HG03097 (cell line): ENCODE data around the gene EXOSC2.
"Not testable (repeated sequence)": the region's sequence is repeated elsewhere in the genome, so short reads cannot be mapped to it uniquely, and the experiment has no call there.

Experiments used
- ATAC-seq: cut with Tn5 transposase; IDR thresholded peaks from one replicate; pipeline ENCODE4 v1.9.1; 2021; ENCODE audit not compliant: unreplicated experiment, low FRiP score

Gene EXOSC2

DNA sequence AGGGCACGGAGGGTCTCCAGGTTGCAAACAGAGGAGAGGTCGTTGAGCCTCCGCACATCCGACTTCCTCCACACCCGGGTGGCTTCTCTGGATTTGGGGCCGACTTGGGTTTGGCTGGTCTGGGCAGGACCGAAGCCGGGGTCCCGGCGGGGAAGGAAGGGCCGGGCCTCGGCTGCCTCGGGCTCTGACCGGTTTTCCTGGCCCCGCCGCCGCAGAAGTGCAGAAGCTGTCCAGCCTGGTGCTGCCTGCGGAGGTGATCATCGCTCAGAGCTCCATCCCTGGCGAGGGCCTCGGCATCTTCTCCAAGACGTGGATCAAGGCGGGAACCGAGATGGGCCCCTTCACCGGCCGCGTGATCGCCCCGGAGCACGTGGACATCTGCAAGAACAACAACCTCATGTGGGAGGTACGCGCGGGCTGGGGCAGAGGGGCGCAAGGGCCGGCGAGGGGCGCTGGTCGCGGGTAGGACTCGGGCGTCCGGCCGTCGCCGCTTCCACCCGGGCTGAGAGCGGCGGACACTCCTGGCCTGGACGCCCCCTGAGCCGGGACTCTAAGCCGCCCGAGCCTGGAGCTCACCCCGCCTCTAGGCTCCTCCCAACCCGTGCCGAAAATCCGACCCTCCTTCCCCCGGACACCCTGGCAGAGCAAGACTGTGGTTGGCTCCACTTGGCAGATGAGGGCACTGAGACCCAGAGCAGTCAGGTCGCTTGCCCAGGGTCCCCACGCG is 27.0 kb upstream of the EXOSC2 start:
- ATAC-seq = no peak

DNA sequence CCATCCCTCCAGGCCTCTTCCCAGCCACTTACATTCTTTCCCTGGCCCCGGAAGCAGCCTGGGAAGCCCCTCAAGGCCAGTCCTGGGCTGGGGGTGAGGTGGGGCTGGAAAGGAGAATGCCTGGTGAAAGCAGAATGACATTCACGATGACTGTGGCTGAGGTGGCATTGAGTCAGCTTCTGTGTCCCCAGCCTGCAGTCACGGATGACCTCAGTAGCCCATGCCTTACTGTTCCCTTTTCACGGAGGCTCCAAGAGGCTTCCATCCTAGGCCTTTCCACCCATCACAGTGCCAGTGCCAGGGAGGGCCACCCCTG is 26.5 kb upstream of the EXOSC2 start:
- ATAC-seq = no peak

DNA sequence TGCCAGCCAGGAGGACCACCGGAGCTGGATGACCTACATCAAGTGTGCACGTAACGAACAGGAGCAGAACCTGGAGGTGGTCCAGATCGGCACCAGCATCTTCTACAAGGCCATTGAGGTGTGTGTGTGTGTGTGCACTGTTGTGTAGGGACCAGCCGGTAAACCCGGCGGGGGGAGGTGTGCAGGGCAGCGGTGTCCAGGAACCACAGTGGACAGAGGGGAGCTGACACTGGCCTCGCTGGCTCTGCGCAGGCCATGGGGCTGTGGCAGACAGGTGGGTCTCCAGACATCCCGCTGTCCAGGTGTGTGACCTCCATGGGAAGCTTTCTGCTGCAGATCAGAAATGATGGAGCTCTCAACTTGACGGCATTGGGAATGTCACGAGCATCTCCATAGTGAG is 25.4 kb upstream of the EXOSC2 start:
- ATAC-seq = no peak

DNA sequence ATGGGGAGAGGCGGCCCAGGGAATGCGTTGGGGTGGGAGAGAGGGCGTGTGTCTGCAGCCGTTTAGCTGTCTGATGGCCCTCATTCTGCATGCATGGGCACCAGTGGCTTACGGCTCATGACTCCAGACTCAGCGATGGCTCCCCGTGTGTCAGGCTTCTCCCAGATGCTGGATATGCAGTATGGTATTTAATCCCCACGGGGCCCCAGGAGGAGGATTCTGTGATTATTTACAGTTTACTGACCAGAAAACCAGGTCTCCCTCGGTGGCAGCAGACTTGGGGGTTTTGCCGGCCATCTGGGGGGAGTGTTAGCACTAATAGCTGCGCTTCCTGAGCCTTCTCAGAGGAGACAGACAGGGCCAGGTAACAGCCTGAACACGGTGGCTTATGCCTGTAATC is 24.9 kb upstream of the EXOSC2 start:
- ATAC-seq = no peak

GRCh38 chr9:130669965-130670364 is 23.6 kb upstream of the EXOSC2 start:
- no peak for ATAC-seq

- no peak for ATAC-seq
These were observed 22.9 kb upstream of the EXOSC2 start for GRCh38 chr9:130670644-130671043.

- no peak for ATAC-seq
These were observed 21.1 kb upstream of the EXOSC2 start for GRCh38 chr9:130672466-130672865.

GRCh38 chr9:130672933-130673615 is 20.5 kb upstream of the EXOSC2 start:
- ATAC-seq = no peak

- no peak for ATAC-seq
These were observed 18.2 kb upstream of the EXOSC2 start for GRCh38 chr9:130675396-130675795.

- no peak for ATAC-seq
These were observed 16.3 kb upstream of the EXOSC2 start for GRCh38 chr9:130677252-130677651.

DNA sequence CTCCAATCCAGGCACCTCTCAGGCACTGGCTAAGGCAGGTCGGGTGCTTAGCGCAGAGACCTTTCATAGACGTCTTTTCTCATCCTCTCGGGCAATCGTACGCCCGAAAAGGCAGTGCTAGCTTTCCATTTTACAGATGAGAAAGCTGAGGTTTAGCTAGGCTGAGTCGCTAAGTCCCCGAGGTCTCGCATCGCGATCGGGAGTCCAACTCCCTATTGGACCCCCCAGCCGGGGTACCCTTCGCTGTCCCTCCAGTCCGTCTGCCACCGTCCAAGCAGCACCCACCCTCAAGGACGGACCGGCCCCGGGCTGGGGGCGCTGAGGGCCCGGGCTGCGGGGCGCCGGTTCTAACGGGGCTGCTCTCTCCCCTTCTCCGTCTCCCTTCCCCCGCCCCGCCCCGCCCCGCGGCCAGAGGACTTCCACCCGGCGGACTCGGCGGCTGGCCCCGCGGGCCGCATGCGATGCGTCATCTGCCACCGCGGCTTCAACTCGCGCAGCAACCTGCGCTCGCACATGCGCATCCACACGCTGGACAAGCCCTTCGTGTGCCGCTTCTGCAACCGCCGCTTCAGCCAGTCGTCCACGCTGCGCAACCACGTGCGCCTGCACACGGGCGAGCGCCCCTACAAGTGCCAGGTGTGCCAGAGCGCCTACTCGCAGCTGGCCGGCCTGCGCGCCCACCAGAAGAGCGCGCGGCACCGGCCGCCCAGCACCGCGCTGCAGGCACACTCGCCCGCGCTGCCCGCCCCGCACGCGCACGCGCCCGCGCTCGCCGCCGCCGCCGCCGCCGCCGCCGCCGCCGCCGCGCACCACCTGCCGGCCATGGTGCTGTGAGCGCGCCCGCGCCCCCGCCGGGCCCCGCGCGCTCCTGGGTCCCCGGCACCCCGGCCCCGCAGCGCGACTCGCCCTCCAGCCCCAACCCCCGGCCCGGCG is 12.5 kb upstream of the EXOSC2 start:
- no peak for ATAC-seq

- ATAC-seq = no peak
These were observed 11.7 kb upstream of the EXOSC2 start for GRCh38 chr9:130681769-130682420.

- ATAC-seq = no peak
These were observed 11.0 kb upstream of the EXOSC2 start for GRCh38 chr9:130682421-130683121.

DNA sequence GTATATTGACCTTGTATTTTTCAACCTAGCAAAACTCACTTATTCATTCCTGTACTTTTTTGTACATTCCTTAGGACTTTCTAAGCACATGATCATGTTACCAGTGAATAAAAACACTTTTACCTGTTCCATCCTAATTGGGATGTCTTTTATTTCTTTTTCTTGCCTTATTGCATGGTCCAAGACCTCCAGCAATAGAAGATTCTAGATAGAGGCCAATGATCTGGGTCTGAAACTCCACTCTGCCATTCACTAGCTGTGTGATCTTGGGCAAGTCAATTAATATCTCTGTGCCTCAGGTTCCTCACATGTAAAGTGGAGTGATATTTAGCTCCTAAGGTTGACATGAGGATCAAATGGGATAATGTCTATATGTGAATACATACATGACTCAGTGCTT is 8.5 kb upstream of the EXOSC2 start:
- no peak for ATAC-seq

DNA sequence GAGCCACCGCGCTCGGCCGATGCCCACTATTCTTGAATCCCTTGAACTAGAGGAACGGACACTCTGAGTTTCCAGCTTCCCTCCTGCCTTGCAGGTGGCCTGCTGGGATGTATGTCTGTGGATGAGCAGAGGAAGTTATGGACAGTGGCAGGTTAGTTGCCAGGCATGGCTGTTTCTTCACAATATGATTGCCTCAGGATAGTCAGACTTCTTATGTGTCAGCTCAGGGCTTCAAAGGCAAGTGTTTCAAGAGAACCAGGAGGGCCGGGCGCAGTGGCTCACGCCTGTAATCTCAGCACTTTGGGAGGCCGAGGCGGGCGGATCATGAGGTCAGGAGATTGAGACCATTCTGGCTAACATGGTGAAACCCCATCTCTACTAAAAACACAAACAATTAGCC is 7.6 kb upstream of the EXOSC2 start:
- ATAC-seq = not testable (repeated sequence)

- no peak for ATAC-seq
These were observed 6.0 kb upstream of the EXOSC2 start for GRCh38 chr9:130687615-130688014.

GRCh38 chr9:130688072-130688471 is 5.5 kb upstream of the EXOSC2 start:
- no peak for ATAC-seq

GRCh38 chr9:130689572-130689936 is 4.0 kb upstream of the EXOSC2 start:
- no peak for ATAC-seq

DNA sequence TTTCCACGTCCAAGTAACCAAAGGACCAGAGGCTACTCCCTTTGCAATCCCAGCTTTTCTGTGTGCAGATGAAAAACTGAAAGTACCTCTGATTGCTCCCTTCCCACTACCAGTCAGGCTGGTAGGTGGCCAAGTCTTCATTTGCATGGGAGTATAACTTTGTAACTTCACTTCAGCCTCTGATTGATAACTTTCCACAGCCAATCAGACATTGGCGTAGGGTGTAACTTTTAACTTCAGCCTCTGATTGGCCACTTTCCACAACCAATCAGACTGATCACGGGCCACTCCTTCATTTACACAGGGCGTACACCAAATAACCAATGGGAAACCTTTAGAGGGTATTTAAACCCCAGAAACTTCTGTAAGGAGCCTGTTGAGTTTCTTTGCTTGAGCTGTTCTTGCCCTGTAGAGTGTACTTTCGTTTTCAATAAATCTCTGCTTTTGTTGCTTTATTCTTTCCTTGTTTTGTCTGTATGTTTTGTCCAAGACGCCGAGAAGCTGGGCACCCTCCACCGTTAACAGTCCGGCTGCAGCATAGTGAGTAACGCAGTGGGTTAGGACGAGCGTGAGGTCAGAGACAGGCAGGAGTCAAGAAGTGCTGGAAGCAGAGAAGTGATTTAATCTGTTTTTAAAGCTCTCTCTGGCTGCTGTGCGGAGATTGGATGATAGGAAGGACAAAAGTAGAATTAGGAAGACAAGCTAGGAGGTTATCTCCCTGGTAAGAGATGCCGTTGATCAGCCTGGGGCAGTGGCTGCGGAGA is 3.5 kb upstream of the EXOSC2 start:
- no peak for ATAC-seq

DNA sequence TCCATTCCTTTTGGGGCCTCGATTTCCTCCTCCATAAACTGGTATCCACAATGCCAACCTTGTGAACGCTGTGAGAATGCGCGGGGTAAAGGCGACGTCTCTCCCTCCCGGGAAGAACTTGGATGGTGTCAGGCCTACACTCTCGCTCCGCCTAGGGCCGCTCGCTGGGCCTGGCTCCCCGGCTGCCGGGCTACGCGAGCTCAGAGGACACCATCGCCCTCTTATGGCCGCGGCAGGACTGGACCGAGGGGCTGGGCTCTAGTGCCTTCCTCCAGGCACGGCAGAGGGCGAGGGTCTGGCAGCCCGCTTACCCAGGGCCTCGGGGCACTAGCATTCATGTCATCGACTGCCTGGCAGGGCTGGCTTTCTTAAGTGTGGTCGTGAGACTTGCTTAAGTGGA is 1.3 kb upstream of the EXOSC2 start:
- ATAC-seq = no peak
